ENCODE measurements around the gene PLCL2.

PLCL2 gene

GRCh38 chr3:16927485-16927884 lies 42.7 kb downstream of the PLCL2 start:
- Histone ChIP-seq H3K9me3 (ENCODE audit: control extremely low read depth in 1 of 5, control insufficient read depth in 4 of 5, insufficient read depth in 2 of 5, low read depth in 1 of 5, low read length in 4 of 5) (peaks cover 0 to 11% (median 4%) of the 10 kb centered on the region in 5 experiments), H3K27me3 (replicated peaks in 2 of 5; ENCODE audit: control insufficient read depth in 4 of 5, insufficient read depth in 5 of 5, low read length in 4 of 5) (no peaks in the 10 kb centered on the region), H3K36me3 (ENCODE audit: control insufficient read depth in 4 of 4, insufficient read depth in 4 of 4, low read length in 3 of 4) (peaks cover 0 to 7% (median 0%) of the 10 kb centered on the region in 4 experiments), H3K27ac (ENCODE audit: insufficient read depth in 1 of 2, low read depth in 1 of 2, low read length in 2 of 2, poor library complexity in 1 of 2, severe bottlenecking in 2 of 2) (no peak overlapping the region), H3K4me1 (ENCODE audit: control extremely low read depth in 1 of 4, control insufficient read depth in 4 of 4, insufficient read depth in 4 of 4, low read length in 3 of 4) (peaks cover under 1 to 29% (median 11%) of the 10 kb centered on the region in 4 experiments), H3K4me3 (ENCODE audit: control insufficient read depth in 1 of 7, extremely low read depth in 1 of 7, insufficient read depth in 4 of 7, low read depth in 2 of 7, low read length in 6 of 7) (no peak overlapping the region)
- POLR2A ChIA-PET: no interaction called here
- CTCF ChIA-PET: interaction anchor here (0.8 to 2.1 kb wide), 17 partner anchors 8 to 161 kb away, joined by 3 to 15 read pairs (median 3); no protein-coding TSS in a partner anchor
- no CpG with 5 or more reads among the region's 1 CpG for WGBS (ENCODE audit: insufficient coverage)
- peak in 2 of 3 donors; percentile 32 to 46 for DNase-seq

DNA sequence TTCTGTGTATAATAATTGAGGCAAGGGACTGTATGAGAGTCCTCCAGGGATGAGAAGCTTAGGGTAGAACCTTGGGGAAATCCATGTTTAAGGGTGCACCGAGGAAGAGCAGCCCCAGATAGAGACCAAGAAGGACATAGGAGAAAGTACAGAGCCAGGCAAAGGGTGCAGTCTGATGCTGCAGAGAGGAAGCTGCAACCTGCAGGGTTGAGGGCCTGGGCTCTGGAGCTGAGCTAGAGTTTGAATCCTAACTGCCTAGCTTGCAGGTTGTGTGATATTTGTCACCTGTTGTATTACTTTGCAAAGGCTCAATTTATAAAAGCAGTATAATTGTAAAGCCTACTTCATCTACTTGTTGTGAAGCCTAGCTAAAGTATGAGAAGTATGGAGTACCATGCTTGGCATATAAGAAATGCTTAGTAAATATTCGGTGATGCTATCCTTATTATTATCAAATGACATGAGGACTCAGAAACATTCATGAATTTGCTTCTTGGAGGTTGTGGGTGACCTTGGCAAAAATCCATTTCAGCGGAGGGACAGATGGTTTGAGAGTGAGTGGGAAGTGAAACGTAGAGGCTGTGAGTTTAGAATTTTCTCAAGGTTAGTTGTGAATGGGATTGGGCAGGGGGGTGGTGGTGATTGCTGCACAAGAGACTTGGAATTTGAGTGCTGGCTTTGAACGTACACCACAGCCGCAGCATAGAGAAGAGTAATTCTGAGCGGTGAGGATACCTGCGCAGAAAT lies 43.8 kb downstream of the PLCL2 start:
- ChIA-PET POLR2A (no interaction called here), CTCF (interaction anchor here (0.8 to 2.1 kb wide), 15 partner anchors 9 to 160 kb away, joined by 3 to 15 read pairs (median 3); no protein-coding TSS in a partner anchor)
- no peak overlapping the region for H3K27ac ChIP-seq (ENCODE audit: insufficient read depth in 1 of 2, low read depth in 1 of 2, low read length in 2 of 2, poor library complexity in 1 of 2, severe bottlenecking in 2 of 2)
- DNase-seq: peak in 2 of 3 donors; percentile 50 to 55
- H3K9me3 ChIP-seq (ENCODE audit: control extremely low read depth in 1 of 5, control insufficient read depth in 4 of 5, insufficient read depth in 2 of 5, low read depth in 1 of 5, low read length in 4 of 5): peaks cover 0 to 11% (median 4%) of the 10 kb centered on the region in 5 experiments
- peaks cover 0 to 7% (median 0%) of the 10 kb centered on the region in 4 experiments for H3K36me3 ChIP-seq (ENCODE audit: control insufficient read depth in 4 of 4, insufficient read depth in 4 of 4, low read length in 3 of 4)
- WGBS (ENCODE audit: insufficient coverage): 33% methylated on average over 4 of the region's 8 CpGs
- peaks cover 4 to 40% (median 16%) of the 10 kb centered on the region in 4 experiments for H3K4me1 ChIP-seq (ENCODE audit: control extremely low read depth in 1 of 4, control insufficient read depth in 4 of 4, insufficient read depth in 4 of 4, low read length in 3 of 4)
- no peaks in the 10 kb centered on the region for H3K27me3 ChIP-seq (replicated peaks in 2 of 5; ENCODE audit: control insufficient read depth in 4 of 5, insufficient read depth in 5 of 5, low read length in 4 of 5)
- H3K4me3 ChIP-seq (ENCODE audit: control insufficient read depth in 1 of 7, extremely low read depth in 1 of 7, insufficient read depth in 4 of 7, low read depth in 2 of 7, low read length in 6 of 7): no peak overlapping the region

DNA sequence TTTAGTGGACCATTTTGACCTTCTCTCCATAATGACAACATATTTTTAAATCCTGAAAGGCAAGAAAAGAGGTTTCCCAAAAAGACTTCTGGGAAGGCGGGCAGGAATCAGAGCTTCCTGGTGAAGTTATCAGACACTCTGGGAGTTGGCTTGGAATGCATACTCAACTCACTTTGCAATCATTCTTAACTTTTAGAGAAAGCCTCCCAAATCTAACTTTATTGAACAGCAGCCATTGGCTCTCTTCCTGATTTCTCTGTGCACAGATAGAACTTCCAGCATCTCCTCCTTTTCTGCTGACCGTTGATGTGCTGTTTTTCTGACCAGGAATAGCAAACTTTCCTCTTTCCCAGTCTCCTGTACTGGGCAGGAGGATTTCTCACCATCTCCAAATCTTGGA lies 44.6 kb downstream of the PLCL2 start:
- WGBS (ENCODE audit: insufficient coverage): 86% methylated on average over 1 of the region's 2 CpGs
- CTCF ChIA-PET: interaction anchor here (0.6 kb wide), 1 partner anchor 1601 kb away, joined by 3 read pairs; no protein-coding TSS in a partner anchor
- peaks cover 4 to 46% (median 19%) of the 10 kb centered on the region in 4 experiments for H3K4me1 ChIP-seq (ENCODE audit: control extremely low read depth in 1 of 4, control insufficient read depth in 4 of 4, insufficient read depth in 4 of 4, low read length in 3 of 4)

DNA sequence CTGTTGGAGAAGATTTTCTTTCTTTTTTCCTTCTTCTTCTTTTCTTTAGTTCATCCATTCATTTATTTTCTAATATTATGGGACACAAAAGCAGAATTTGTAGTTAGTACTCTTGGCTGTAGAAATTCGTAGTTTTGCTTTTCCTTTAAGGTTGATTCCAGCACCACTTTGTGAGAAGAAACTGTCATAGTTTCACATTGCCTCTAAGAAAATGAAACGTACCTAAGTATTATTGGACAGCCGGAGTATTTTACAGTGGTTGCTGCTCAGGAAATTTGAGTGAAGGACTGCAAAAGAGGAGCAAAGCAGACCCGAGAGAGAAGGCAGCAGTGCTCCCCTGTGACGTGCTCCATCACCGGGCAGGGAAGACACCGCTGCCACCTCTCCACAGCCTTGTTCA lies 48.1 kb downstream of the PLCL2 start:
- POLR2A ChIA-PET: no interaction called here
- CTCF ChIA-PET: interaction anchor here (0.7 to 4.0 kb wide), 4 partner anchors 9 to 45 kb away, joined by 3 to 17 read pairs (median 3); no protein-coding TSS in a partner anchor
- peak overlapping the region in 4 of 7 experiments; percentile 21 to 80 (median 57) for H3K4me3 ChIP-seq (ENCODE audit: control insufficient read depth in 1 of 7, extremely low read depth in 1 of 7, insufficient read depth in 4 of 7, low read depth in 2 of 7, low read length in 6 of 7)
- H3K9me3 ChIP-seq (ENCODE audit: control extremely low read depth in 1 of 5, control insufficient read depth in 4 of 5, insufficient read depth in 2 of 5, low read depth in 1 of 5, low read length in 4 of 5): no peaks in the 10 kb centered on the region
- no peaks in the 10 kb centered on the region for H3K36me3 ChIP-seq (ENCODE audit: control insufficient read depth in 4 of 4, insufficient read depth in 4 of 4, low read length in 3 of 4)
- H3K27ac ChIP-seq (ENCODE audit: insufficient read depth in 1 of 2, low read depth in 1 of 2, low read length in 2 of 2, poor library complexity in 1 of 2, severe bottlenecking in 2 of 2): peak overlapping the region; percentile 42 to 73
- peak in 2 of 3 donors; percentile 46 to 53 for DNase-seq
- no peaks in the 10 kb centered on the region for H3K27me3 ChIP-seq (replicated peaks in 2 of 5; ENCODE audit: control insufficient read depth in 4 of 5, insufficient read depth in 5 of 5, low read length in 4 of 5)
- 42% methylated on average over 2 of the region's 7 CpGs for WGBS (ENCODE audit: insufficient coverage)
- peaks cover 28 to 78% (median 41%) of the 10 kb centered on the region in 4 experiments for H3K4me1 ChIP-seq (ENCODE audit: control extremely low read depth in 1 of 4, control insufficient read depth in 4 of 4, insufficient read depth in 4 of 4, low read length in 3 of 4)

More for the DNA sequence above, 44.6 kb downstream of the PLCL2 start:
- no peak for DNase-seq
- no peak overlapping the region for H3K27ac ChIP-seq (ENCODE audit: insufficient read depth in 1 of 2, low read depth in 1 of 2, low read length in 2 of 2, poor library complexity in 1 of 2, severe bottlenecking in 2 of 2)
- POLR2A ChIA-PET: no interaction called here
- peaks cover 0 to 2% (median 0%) of the 10 kb centered on the region in 4 experiments for H3K36me3 ChIP-seq (ENCODE audit: control insufficient read depth in 4 of 4, insufficient read depth in 4 of 4, low read length in 3 of 4)
- no peaks in the 10 kb centered on the region for H3K27me3 ChIP-seq (replicated peaks in 2 of 5; ENCODE audit: control insufficient read depth in 4 of 5, insufficient read depth in 5 of 5, low read length in 4 of 5)
- H3K4me3 ChIP-seq (ENCODE audit: control insufficient read depth in 1 of 7, extremely low read depth in 1 of 7, insufficient read depth in 4 of 7, low read depth in 2 of 7, low read length in 6 of 7): no peak overlapping the region
- peaks cover 0 to 4% (median 3%) of the 10 kb centered on the region in 5 experiments for H3K9me3 ChIP-seq (ENCODE audit: control extremely low read depth in 1 of 5, control insufficient read depth in 4 of 5, insufficient read depth in 2 of 5, low read depth in 1 of 5, low read length in 4 of 5)

DNA sequence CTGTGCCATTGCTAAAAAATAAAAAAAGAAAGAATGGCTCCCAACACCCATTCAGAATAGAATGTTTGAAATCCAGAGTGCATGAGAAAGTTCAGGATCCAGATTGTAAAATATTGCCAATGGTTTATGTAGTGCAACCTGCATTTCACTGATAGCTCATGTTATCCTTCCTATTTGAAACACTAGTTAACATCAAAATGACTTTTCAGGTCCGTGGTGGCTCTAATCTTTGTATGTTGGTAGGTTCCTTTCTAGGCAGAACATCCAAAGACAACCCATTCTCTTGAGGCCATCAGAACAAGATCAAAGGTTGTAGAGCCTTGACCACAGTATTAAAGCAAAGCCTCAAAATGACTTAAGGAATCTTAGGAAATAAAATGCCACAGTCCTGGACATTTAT lies 51.0 kb downstream of the PLCL2 start:
- CTCF ChIA-PET: interaction anchor here (1.3 kb wide), 1 partner anchor 9 kb away, joined by 5 read pairs; no protein-coding TSS in a partner anchor
- no peaks in the 10 kb centered on the region for H3K36me3 ChIP-seq (ENCODE audit: control insufficient read depth in 4 of 4, insufficient read depth in 4 of 4, low read length in 3 of 4)
- peak overlapping the region; percentile 67 to 68 for H3K27ac ChIP-seq (ENCODE audit: insufficient read depth in 1 of 2, low read depth in 1 of 2, low read length in 2 of 2, poor library complexity in 1 of 2, severe bottlenecking in 2 of 2)
- no peaks in the 10 kb centered on the region for H3K9me3 ChIP-seq (ENCODE audit: control extremely low read depth in 1 of 5, control insufficient read depth in 4 of 5, insufficient read depth in 2 of 5, low read depth in 1 of 5, low read length in 4 of 5)
- 0% methylated on average over 1 of the region's 1 CpG for WGBS (ENCODE audit: insufficient coverage)
- H3K4me3 ChIP-seq (ENCODE audit: control insufficient read depth in 1 of 7, extremely low read depth in 1 of 7, insufficient read depth in 4 of 7, low read depth in 2 of 7, low read length in 6 of 7): peak overlapping the region in 4 of 7 experiments; percentile 5 to 62 (median 34)
- H3K27me3 ChIP-seq (replicated peaks in 2 of 5; ENCODE audit: control insufficient read depth in 4 of 5, insufficient read depth in 5 of 5, low read length in 4 of 5): no peaks in the 10 kb centered on the region
- POLR2A ChIA-PET: interaction anchor here (1.2 kb wide), 1 partner anchor 27 kb away, joined by 3 read pairs; no protein-coding TSS in a partner anchor
- peak in 2 of 3 donors; percentile 70 to 84 for DNase-seq
- peaks cover 39 to 87% (median 48%) of the 10 kb centered on the region in 4 experiments for H3K4me1 ChIP-seq (ENCODE audit: control extremely low read depth in 1 of 4, control insufficient read depth in 4 of 4, insufficient read depth in 4 of 4, low read length in 3 of 4)

DNA sequence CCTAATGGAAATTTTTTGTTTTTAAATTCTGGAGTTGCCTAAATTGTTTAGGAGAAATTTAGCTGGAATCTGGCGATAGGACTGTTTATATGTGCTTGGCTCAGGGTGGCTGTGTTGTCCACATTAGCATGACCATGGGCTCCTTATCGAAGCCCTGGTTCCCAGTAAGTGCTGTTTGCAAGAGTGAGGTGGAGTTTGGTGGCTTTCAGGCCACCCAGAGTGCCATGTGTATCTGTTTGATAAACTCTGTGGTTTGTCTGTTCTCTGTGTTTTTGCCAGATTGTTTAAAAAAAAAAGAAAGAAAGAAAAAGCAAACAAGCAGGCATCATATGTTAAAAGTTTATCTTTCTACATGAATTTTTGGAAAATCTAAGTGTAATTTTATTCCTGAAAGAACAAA lies 51.5 kb downstream of the PLCL2 start:
- POLR2A ChIA-PET: interaction anchor here (1.2 kb wide), 1 partner anchor 27 kb away, joined by 3 read pairs; no protein-coding TSS in a partner anchor
- H3K27me3 ChIP-seq (replicated peaks in 2 of 5; ENCODE audit: control insufficient read depth in 4 of 5, insufficient read depth in 5 of 5, low read length in 4 of 5): no peaks in the 10 kb centered on the region
- H3K27ac ChIP-seq (ENCODE audit: insufficient read depth in 1 of 2, low read depth in 1 of 2, low read length in 2 of 2, poor library complexity in 1 of 2, severe bottlenecking in 2 of 2): peak overlapping the region; percentile 67 to 68
- peaks cover 42 to 91% (median 52%) of the 10 kb centered on the region in 4 experiments for H3K4me1 ChIP-seq (ENCODE audit: control extremely low read depth in 1 of 4, control insufficient read depth in 4 of 4, insufficient read depth in 4 of 4, low read length in 3 of 4)
- H3K4me3 ChIP-seq (ENCODE audit: control insufficient read depth in 1 of 7, extremely low read depth in 1 of 7, insufficient read depth in 4 of 7, low read depth in 2 of 7, low read length in 6 of 7): peak overlapping the region in 5 of 7 experiments; percentile 15 to 62 (median 53)
- CTCF ChIA-PET: interaction anchor here (1.3 kb wide), 1 partner anchor 9 kb away, joined by 5 read pairs; no protein-coding TSS in a partner anchor
- DNase-seq: peak; percentile 94 to 98 (median 97)
- WGBS (ENCODE audit: insufficient coverage): 0% methylated on average over 2 of the region's 2 CpGs
- no peaks in the 10 kb centered on the region for H3K36me3 ChIP-seq (ENCODE audit: control insufficient read depth in 4 of 4, insufficient read depth in 4 of 4, low read length in 3 of 4)
- no peaks in the 10 kb centered on the region for H3K9me3 ChIP-seq (ENCODE audit: control extremely low read depth in 1 of 5, control insufficient read depth in 4 of 5, insufficient read depth in 2 of 5, low read depth in 1 of 5, low read length in 4 of 5)
